Neural progenitor cell (in vitro differentiated cells): ENCODE results near the gene SBK2. TPM values are rescaled to one million over a fixed set of nuclear protein-coding genes. Genes with fewer than 3 reads are reported as not detected.

Experiments
- DNase-seq: peaks from one replicate; pipeline ENCODE4 v3.0.0-alpha.2; 2016; ENCODE audit warnings: low spot score
- H2AFZ ChIP-seq: fragments of 200-600 bp; sonication (generic); replicated peaks from 2 replicates; pipeline ENCODE4 v1.6.1; 2016; ENCODE audit warnings: antibody characterized with exemption
- H3F3A ChIP-seq: fragments of 200-600 bp; sonication (generic); 2 replicates; pipeline ENCODE4 v1.6.1; 2016; ENCODE audit warnings: antibody characterized with exemption, low read depth
- H3K27ac ChIP-seq: fragments of 200-600 bp; sonication (generic); 2 replicates; pipeline ENCODE4 v1.5.1; 2016; ENCODE audit warnings: mild to moderate bottlenecking
- H3K27me3 ChIP-seq: fragments of 200-600 bp; sonication (generic); 2 replicates; pipeline ENCODE4 v1.6.1; 2016; ENCODE audit warnings: mild to moderate bottlenecking, moderate library complexity
- H3K36me3 ChIP-seq: fragments of 200-600 bp; sonication (generic); 2 replicates; pipeline ENCODE4 v1.5.1; 2016
- H3K4me1 ChIP-seq: fragments of 200-600 bp; sonication (generic); 2 replicates; pipeline ENCODE4 v1.6.1; 2016; ENCODE audit warnings: mixed run types
- H3K4me2 ChIP-seq: fragments of 200-600 bp; sonication (generic); 2 replicates; pipeline ENCODE4 v1.6.1; 2016
- H3K4me3 ChIP-seq: fragments of 200-600 bp; sonication (generic); 2 replicates; pipeline ENCODE4 v1.5.1; 2016
- H3K79me2 ChIP-seq: fragments of 200-600 bp; sonication (generic); 2 replicates; pipeline ENCODE4 v1.6.1; 2016; ENCODE audit warnings: low read depth
- H3K9ac ChIP-seq: fragments of 200-600 bp; sonication (generic); 2 replicates; pipeline ENCODE4 v1.6.1; 2016
- H3K9me3 ChIP-seq: fragments of 200-600 bp; sonication (generic); 2 replicates; pipeline ENCODE4 v1.5.1; 2016; ENCODE audit warnings: low read depth
- H4K20me1 ChIP-seq: fragments of 200-600 bp; sonication (generic); 2 replicates; pipeline ENCODE4 v1.6.1; 2016; ENCODE audit warnings: low read depth
- H3K27ac Mint-ChIP-seq: 3 replicates; pipeline ENCODE4 v1.8.0; 2021; ENCODE audit warnings: mixed read lengths
- H3K27me3 Mint-ChIP-seq: 2 replicates; pipeline ENCODE4 v1.8.0; 2022; ENCODE audit warnings: low read depth, mild to moderate bottlenecking, inconsistent platforms, moderate library complexity, mixed read lengths; ENCODE audit not compliant: insufficient read depth
- H3K36me3 Mint-ChIP-seq: 3 replicates; pipeline ENCODE4 v1.8.0; 2021; ENCODE audit warnings: mixed read lengths
- H3K4me1 Mint-ChIP-seq: 3 replicates; pipeline ENCODE4 v1.8.0; 2021; ENCODE audit warnings: mixed read lengths
- H3K4me3 Mint-ChIP-seq: 3 replicates; pipeline ENCODE4 v1.8.0; 2021; ENCODE audit warnings: mild to moderate bottlenecking, moderate library complexity, mixed read lengths
- H3K9me3 Mint-ChIP-seq: 3 replicates; pipeline ENCODE4 v1.8.0; 2020; ENCODE audit warnings: mixed read lengths
- CTCF ChIP-seq: fragments of 200-600 bp; sonication (generic); IDR thresholded peaks from 2 replicates; pipeline ENCODE4 v1.5.1; 2017; ENCODE audit warnings: antibody characterized with exemption, mild to moderate bottlenecking
- EZH2 ChIP-seq: fragments of 200-600 bp; sonication (generic); IDR thresholded peaks from 2 replicates; pipeline ENCODE4 v1.6.1; 2017; ENCODE audit warnings: antibody characterized with exemption, mild to moderate bottlenecking, moderate library complexity
- EZH2phosphoT487 ChIP-seq: fragments of 200-600 bp; sonication (generic); IDR thresholded peaks from 2 replicates; pipeline ENCODE4 v1.6.1; 2017; ENCODE audit warnings: antibody characterized with exemption
- total RNA-seq: library from RNA; depleted of rRNA; stranded (reverse); fragments of >200 nt; gene quantifications from 2 replicates; pipeline ENCODE4 v1.2.3, GENCODE V29; 2015; ENCODE audit warnings: low replicate concordance

SBK2 gene
- total RNA-seq, 1 donor from 2014 or later = not detected

GRCh38 chr19:55525289-55526101 is 11.4 kb downstream of the SBK2 start:
- Histone ChIP-seq H3K9me3 (no peaks in the 10 kb centered on the region), H3K4me1 (peaks cover 17% of the 10 kb centered on the region), H3F3A (peaks cover 29% of the 10 kb centered on the region), H2AFZ (no peak overlapping the region), H3K27ac (no peak overlapping the region), H4K20me1 (no peaks in the 10 kb centered on the region), H3K27me3 (no peaks in the 10 kb centered on the region), H3K4me2 (no peak overlapping the region), H3K9ac (no peak overlapping the region), H3K4me3 (no peak overlapping the region), H3K36me3 (no peaks in the 10 kb centered on the region), H3K79me2 (no peaks in the 10 kb centered on the region)
- no peak for TF ChIP-seq EZH2
- TF ChIP-seq CTCF = no peak
- no peak for TF ChIP-seq EZH2phosphoT487
- H3K36me3 Mint-ChIP-seq = no peaks in the 10 kb centered on the region
- H3K4me3 Mint-ChIP-seq = peak overlapping the region; percentile 62
- DNase-seq = no peak
- H3K27ac Mint-ChIP-seq = peak overlapping the region; percentile 11
- peaks cover 3% of the 10 kb centered on the region for H3K27me3 Mint-ChIP-seq
- H3K4me1 Mint-ChIP-seq = peaks cover 9% of the 10 kb centered on the region
- H3K9me3 Mint-ChIP-seq = no peaks in the 10 kb centered on the region

GRCh38 chr19:55520691-55521292 is 16.1 kb downstream of the SBK2 start:
- H3K9ac ChIP-seq = no peak overlapping the region
- peaks cover 4% of the 10 kb centered on the region for H3K4me1 ChIP-seq
- no peaks in the 10 kb centered on the region for H3K79me2 ChIP-seq
- no peak for DNase-seq
- H3K4me3 ChIP-seq = no peak overlapping the region
- H3K27me3 ChIP-seq = peaks cover 5% of the 10 kb centered on the region
- no peak overlapping the region for H3K4me2 ChIP-seq
- H4K20me1 ChIP-seq = no peaks in the 10 kb centered on the region
- no peaks in the 10 kb centered on the region for H3K36me3 ChIP-seq
- TF ChIP-seq CTCF (no peak), EZH2 (no peak)
- no peaks in the 10 kb centered on the region for H3K9me3 Mint-ChIP-seq
- H3K4me3 Mint-ChIP-seq = no peak overlapping the region
- peaks cover 8% of the 10 kb centered on the region for H3K27me3 Mint-ChIP-seq
- no peaks in the 10 kb centered on the region for H3K9me3 ChIP-seq
- no peak overlapping the region for H3K27ac Mint-ChIP-seq
- no peak overlapping the region for H2AFZ ChIP-seq
- H3K27ac ChIP-seq = no peak overlapping the region
- no peaks in the 10 kb centered on the region for H3K36me3 Mint-ChIP-seq
- peaks cover 7% of the 10 kb centered on the region for H3K4me1 Mint-ChIP-seq
- peaks cover 3% of the 10 kb centered on the region for H3F3A ChIP-seq

GRCh38 chr19:55519451-55520311 is 17.3 kb downstream of the SBK2 start:
- Mint-ChIP-seq H3K27ac (no peak overlapping the region), H3K4me3 (no peak overlapping the region), H3K36me3 (no peaks in the 10 kb centered on the region), H3K9me3 (no peaks in the 10 kb centered on the region), H3K27me3 (peaks cover 5% of the 10 kb centered on the region), H3K4me1 (peaks cover 3% of the 10 kb centered on the region)
- no peak overlapping the region for H3K9ac ChIP-seq
- no peaks in the 10 kb centered on the region for H3K79me2 ChIP-seq
- H3K36me3 ChIP-seq = no peaks in the 10 kb centered on the region
- H3K4me1 ChIP-seq = no peaks in the 10 kb centered on the region
- H3K4me2 ChIP-seq = no peak overlapping the region
- no peak overlapping the region for H3K4me3 ChIP-seq
- H4K20me1 ChIP-seq = no peaks in the 10 kb centered on the region
- H3F3A ChIP-seq = no peaks in the 10 kb centered on the region
- no peak for DNase-seq
- H2AFZ ChIP-seq = no peak overlapping the region
- peaks cover 5% of the 10 kb centered on the region for H3K27me3 ChIP-seq
- no peaks in the 10 kb centered on the region for H3K9me3 ChIP-seq
- no peak for TF ChIP-seq EZH2phosphoT487
- no peak for TF ChIP-seq CTCF
- no peak for TF ChIP-seq EZH2
- H3K27ac ChIP-seq = no peak overlapping the region
